ENCODE measurements around the gene ANGPTL8. TPM values are rescaled to one million over a fixed set of nuclear protein-coding genes. Genes with fewer than 3 reads are reported as not detected.

Gene ANGPTL8
- total and polyA plus RNA-seq, 4 donors = 32.4 to 107 (median 67.6) TPM

DNA sequence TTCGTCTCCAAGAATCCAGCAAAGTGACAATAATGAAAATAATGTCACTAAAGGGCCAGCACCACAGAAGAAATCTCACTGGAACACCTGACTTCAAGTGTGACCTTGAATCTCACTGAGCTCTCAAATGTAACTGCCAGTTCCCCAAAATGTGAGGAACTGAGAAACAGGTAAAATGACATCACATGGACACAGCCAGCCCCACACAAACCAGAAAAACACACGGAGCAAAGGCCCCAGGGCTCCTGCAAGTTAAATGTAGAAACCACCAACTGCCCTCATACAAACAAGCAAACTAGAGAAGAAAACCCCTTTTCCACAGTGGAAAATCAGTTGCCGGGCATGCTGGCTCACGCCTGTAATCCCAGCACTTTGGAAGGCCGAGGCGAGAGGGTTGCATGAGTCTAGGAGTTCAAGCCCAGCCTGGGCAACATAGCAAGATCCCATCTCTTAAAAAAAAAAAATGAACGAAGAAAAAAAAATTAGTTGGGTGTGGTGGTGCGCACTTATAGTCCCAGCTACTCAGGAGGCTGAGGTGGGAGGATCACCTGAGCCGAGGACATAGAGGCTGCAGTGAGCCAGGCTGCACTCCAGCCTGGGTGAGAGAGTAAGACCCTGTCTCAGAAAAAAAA is 33.4 kb upstream of the ANGPTL8 start:
- Histone ChIP-seq H3K27me3 (ENCODE audit: control insufficient read depth in 4 of 4, insufficient read depth in 4 of 4, low read length in 3 of 4) (no peaks in the 10 kb centered on the region), H3K36me3 (ENCODE audit: control insufficient read depth in 4 of 4, insufficient read depth in 3 of 4, low read depth in 1 of 4, low read length in 3 of 4) (peaks cover 3 to 18% (median 6%) of the 10 kb centered on the region in 4 donors), H3K4me3 (ENCODE audit: low read depth in 1 of 3, low read length in 3 of 3) (no peak overlapping the region), H3K9ac (ENCODE audit: low read depth in 1 of 2, low read length in 2 of 2) (no peak overlapping the region), H3K4me1 (ENCODE audit: control insufficient read depth in 4 of 4, insufficient read depth in 4 of 4, low read length in 3 of 4) (peaks cover 0 to 28% (median 17%) of the 10 kb centered on the region in 4 donors), H3K9me3 (ENCODE audit: control insufficient read depth in 4 of 4, low read length in 3 of 4) (no peaks in the 10 kb centered on the region), H3K27ac (ENCODE audit: low read depth in 1 of 2, low read length in 2 of 2) (no peak overlapping the region)
- DNase-seq (ENCODE audit: low spot score) = no peak
- TF ChIP-seq JUND (IDR thresholded peaks at IDR 0.05) (no peak), GABPA (IDR thresholded peaks at IDR 0.05 in 1 of 2, conservative IDR thresholded peaks at IDR 0.05 in 1 of 2) (no peak), TAF1 (conservative IDR thresholded peaks at IDR 0.05) (no peak), FOXA2 (IDR thresholded peaks at IDR 0.05) (no peak), RXRA (IDR thresholded peaks at IDR 0.05) (no peak)
- TF ChIP-seq, protein P1, sequence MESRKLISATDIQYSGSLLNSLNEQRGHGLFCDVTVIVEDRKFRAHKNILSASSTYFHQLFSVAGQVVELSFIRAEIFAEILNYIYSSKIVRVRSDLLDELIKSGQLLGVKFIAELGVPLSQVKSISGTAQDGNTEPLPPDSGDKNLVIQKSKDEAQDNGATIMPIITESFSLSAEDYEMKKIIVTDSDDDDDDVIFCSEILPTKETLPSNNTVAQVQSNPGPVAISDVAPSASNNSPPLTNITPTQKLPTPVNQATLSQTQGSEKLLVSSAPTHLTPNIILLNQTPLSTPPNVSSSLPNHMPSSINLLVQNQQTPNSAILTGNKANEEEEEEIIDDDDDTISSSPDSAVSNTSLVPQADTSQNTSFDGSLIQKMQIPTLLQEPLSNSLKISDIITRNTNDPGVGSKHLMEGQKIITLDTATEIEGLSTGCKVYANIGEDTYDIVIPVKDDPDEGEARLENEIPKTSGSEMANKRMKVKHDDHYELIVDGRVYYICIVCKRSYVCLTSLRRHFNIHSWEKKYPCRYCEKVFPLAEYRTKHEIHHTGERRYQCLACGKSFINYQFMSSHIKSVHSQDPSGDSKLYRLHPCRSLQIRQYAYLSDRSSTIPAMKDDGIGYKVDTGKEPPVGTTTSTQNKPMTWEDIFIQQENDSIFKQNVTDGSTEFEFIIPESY (IDR thresholded peaks at IDR 0.05) = no peak
- TF ChIP-seq, protein P2, sequence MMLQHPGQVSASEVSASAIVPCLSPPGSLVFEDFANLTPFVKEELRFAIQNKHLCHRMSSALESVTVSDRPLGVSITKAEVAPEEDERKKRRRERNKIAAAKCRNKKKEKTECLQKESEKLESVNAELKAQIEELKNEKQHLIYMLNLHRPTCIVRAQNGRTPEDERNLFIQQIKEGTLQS (IDR thresholded peaks at IDR 0.05) = no peak
- TF ChIP-seq, protein P3, sequence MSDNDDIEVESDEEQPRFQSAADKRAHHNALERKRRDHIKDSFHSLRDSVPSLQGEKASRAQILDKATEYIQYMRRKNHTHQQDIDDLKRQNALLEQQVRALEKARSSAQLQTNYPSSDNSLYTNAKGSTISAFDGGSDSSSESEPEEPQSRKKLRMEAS (IDR thresholded peaks at IDR 0.05) = no peak
- 92% methylated on average over 9 of the region's 9 CpGs for WGBS

DNA sequence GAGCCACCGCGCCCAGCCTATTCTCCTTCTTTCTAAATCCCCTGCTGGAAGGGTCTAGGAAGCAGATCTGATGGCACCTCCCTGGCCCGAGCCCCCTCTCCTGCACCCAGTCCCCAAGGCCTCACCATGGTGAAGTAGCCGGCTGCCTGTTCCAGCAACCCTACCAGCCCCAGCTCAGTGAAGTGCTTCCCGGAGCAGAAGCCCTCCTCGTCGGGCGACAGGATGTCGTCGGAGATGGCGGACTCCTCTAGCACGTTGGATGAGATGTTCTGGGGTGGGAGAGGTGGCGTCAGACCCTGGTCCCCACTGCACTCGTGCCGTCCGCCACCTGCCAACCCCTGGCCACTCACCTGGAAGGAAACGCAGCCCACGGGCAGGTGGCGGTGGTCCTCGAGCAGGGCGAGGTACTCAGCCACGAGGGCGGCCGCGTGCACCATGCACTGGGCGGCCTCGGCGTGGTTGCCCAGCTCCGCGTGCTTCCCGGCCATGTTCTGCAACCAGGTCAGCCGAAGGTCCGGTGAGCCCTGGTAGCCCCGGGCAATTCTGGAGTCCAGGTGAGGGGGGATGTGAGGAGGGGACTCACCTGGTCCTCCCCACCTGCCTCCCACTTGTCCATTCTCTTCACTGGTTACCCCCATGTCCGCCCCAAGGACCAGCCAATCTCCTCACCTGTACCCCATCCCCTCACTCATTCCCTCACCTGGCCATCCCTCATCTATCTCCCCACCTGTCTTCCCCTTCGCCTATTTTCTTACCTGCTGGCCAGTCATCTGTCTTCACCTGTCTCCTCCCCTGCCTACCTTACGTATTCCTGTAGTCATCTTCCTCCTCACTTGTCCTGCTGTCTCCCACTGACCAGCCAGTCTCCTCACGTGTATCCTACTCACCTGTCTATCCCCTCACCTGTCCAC is 30.6 kb upstream of the ANGPTL8 start:
- Histone ChIP-seq H3K4me1 (ENCODE audit: control insufficient read depth in 4 of 4, insufficient read depth in 4 of 4, low read length in 3 of 4) (peaks cover 0 to 15% (median 8%) of the 10 kb centered on the region in 4 donors), H3K9me3 (ENCODE audit: control insufficient read depth in 4 of 4, low read length in 3 of 4) (no peaks in the 10 kb centered on the region), H3K27ac (ENCODE audit: low read depth in 1 of 2, low read length in 2 of 2) (no peak overlapping the region), H3K36me3 (ENCODE audit: control insufficient read depth in 4 of 4, insufficient read depth in 3 of 4, low read depth in 1 of 4, low read length in 3 of 4) (peaks cover 5 to 33% (median 8%) of the 10 kb centered on the region in 4 donors), H3K4me3 (ENCODE audit: low read depth in 1 of 3, low read length in 3 of 3) (no peak overlapping the region), H3K27me3 (ENCODE audit: control insufficient read depth in 4 of 4, insufficient read depth in 4 of 4, low read length in 3 of 4) (no peaks in the 10 kb centered on the region), H3K9ac (ENCODE audit: low read depth in 1 of 2, low read length in 2 of 2) (no peak overlapping the region)
- WGBS = 91% methylated on average over 38 of the region's 38 CpGs
- TF ChIP-seq, protein P3 (IDR thresholded peaks at IDR 0.05) = no peak
- no peak for TF ChIP-seq REST (IDR thresholded peaks at IDR 0.05)
- TF ChIP-seq FOXA2 (IDR thresholded peaks at IDR 0.05) = no peak
- no peak for TF ChIP-seq HNF4G (IDR thresholded peaks at IDR 0.05)
- TF ChIP-seq, protein P4, sequence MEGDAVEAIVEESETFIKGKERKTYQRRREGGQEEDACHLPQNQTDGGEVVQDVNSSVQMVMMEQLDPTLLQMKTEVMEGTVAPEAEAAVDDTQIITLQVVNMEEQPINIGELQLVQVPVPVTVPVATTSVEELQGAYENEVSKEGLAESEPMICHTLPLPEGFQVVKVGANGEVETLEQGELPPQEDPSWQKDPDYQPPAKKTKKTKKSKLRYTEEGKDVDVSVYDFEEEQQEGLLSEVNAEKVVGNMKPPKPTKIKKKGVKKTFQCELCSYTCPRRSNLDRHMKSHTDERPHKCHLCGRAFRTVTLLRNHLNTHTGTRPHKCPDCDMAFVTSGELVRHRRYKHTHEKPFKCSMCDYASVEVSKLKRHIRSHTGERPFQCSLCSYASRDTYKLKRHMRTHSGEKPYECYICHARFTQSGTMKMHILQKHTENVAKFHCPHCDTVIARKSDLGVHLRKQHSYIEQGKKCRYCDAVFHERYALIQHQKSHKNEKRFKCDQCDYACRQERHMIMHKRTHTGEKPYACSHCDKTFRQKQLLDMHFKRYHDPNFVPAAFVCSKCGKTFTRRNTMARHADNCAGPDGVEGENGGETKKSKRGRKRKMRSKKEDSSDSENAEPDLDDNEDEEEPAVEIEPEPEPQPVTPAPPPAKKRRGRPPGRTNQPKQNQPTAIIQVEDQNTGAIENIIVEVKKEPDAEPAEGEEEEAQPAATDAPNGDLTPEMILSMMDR (IDR thresholded peaks at IDR 0.05; ENCODE audit: low read depth, low read length, missing input control) = no peak
- no peak for DNase-seq (ENCODE audit: low spot score)
